NCI-H1436 (cell line): ENCODE measurements around the gene LFNG.

Experiments used
- DNase-seq: peaks from one replicate; lab custom pipeline; 2025; lab: John Stamatoyannopoulos, UW

The LFNG gene

DNA sequence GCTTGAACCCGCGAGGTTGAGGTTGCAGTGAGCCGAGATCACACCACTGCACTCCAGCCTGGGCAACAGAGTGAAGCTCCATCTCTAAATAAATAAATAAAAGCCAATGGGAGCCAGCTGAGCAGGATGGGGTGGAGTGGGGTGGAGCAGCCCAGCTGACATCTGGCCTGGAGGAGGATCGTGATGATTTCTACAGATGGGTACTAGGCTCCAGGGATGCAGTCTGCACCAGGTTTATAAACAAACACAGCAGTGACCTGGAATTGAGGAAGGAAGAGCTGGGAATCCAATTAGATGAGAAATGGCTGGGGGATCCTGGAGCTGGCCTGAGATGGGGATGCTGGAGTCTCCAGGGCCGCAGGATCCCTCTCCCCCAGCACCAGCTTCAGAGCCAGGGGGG is 36.1 kb upstream of the LFNG start:
- DNase-seq = no peak

DNA sequence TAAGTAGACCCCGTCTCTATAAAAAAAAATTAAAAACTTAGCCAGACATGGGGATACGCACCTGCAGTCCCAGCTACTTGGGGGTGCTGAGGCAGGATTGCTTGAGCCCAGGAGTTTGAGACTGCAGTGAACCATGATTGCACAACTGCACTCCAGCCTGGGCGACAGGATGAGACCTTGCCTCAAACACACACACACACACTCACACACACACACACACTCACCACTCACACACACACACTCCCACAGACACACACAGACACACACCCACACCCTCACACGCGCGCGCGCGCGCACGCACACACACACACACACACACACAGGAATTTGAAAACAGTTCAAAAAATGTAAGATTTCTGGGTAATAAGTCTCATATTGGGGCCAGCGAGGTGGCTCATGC is 34.7 kb upstream of the LFNG start:
- DNase-seq = no peak

GRCh38 chr7:2487586-2488271 is 31.8 kb upstream of the LFNG start:
- DNase-seq = no peak

DNA sequence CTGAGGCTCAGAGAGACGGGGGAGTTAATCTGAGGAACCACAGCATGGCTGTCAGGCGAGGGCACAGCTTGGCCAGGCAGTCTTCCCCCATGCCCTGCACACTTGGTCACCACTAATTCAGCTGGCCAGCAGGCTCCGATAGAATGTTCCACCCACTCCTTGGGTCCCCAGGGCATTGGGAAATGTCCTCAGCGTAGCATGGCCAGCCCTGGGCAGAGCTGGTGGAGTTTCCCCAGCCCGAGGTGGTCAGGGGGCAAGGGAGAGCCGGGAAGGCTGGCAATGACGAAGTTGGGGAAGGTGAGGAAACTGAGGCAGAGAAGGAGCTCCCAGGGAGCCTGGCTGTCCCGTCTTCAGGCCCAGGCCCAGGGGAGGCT is 31.3 kb upstream of the LFNG start:
- DNase-seq = no peak

- DNase-seq = no peak
Observed at GRCh38 chr7:2488681-2489080, 30.9 kb upstream of the LFNG start.

GRCh38 chr7:2490181-2490651 is 29.4 kb upstream of the LFNG start:
- DNase-seq = no peak

DNA sequence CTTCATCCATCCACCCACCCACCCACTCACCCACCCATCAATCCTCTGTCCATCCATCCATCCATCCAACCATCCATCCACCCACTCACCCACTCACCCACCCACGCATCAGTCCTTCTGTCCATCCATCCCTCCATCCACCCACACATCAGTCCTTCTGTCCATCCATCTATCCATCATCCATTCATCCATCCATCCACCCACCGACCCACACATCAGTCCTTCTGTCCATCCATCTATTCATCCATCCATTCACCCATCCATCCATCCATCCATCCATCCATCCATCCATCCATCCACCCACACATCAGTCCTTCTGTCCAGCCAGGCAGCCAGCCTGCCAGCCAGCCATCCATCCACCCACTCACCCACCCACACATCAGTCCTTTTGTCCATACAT is 27.5 kb upstream of the LFNG start:
- no peak for DNase-seq

- no peak for DNase-seq
Observed at GRCh38 chr7:2493205-2494164, 26.1 kb upstream of the LFNG start.

- no peak for DNase-seq
Observed at GRCh38 chr7:2494191-2495130, 25.1 kb upstream of the LFNG start.

GRCh38 chr7:2495418-2496299 is 23.9 kb upstream of the LFNG start:
- no peak for DNase-seq

- no peak for DNase-seq
Observed at GRCh38 chr7:2496375-2496774, 23.2 kb upstream of the LFNG start.

GRCh38 chr7:2497065-2497464 is 22.5 kb upstream of the LFNG start:
- DNase-seq = no peak

GRCh38 chr7:2497500-2498336 is 21.9 kb upstream of the LFNG start:
- DNase-seq = no peak

DNA sequence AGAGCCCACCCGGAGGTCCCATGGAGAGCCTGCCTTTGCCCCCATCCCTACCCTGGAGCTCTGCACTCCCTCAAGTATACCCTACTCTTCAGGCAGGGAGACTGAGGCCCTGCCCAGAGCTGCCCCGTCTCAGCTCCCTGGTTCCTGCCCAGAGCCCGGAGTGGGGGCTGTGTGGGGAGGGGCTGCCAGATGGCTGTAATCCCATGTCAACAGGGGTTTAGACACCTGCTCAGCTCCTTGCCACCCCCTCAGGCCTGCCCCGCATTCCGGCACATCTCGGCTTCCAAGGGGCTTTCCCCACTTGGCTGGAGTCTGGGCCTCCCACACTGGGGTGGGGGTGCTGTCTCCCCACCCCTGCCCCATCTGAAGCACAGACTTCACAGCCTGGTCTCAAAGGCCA is 20.9 kb upstream of the LFNG start:
- DNase-seq = no peak

DNA sequence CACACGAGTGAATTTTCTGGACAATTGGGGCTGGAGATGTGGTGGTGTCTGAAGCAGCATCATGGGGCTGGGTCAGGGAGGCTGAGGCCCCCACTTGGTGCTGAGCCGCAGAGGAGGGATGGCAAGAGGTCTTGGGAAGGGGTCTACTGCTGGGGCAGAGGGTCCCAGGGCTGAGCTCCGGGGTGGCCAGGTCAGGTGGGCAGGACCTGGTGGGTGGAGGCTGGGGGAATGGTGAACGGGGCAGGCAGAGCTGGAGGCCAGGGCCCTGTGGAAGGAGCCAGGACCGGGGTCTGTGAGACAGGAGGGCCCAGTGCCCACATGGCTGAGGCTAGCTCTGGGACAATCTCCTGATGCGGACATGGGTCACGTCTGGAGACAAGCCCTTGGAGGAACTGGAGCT is 20.4 kb upstream of the LFNG start:
- no peak for DNase-seq

- DNase-seq = no peak
Observed at GRCh38 chr7:2499719-2500430, 19.7 kb upstream of the LFNG start.

DNA sequence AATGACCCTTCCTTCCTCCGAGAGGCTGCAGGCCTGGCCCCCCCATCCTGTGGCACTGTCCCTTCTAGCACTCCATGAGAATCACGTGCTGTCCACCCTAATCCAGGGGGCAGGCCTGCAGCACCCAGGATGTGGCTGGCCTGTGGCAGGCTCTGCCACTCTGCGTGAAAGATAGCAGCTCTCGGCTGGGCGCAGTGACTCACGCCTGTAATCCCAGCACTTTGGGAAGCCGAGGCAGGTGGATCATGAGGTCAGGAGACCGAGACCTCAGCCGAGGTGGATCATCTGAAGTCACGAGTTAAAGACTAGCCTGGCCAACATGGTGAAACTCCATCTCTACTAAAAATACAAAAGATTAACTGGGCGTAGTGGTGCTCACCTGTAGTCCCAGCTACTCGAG is 18.9 kb upstream of the LFNG start:
- no peak for DNase-seq

DNA sequence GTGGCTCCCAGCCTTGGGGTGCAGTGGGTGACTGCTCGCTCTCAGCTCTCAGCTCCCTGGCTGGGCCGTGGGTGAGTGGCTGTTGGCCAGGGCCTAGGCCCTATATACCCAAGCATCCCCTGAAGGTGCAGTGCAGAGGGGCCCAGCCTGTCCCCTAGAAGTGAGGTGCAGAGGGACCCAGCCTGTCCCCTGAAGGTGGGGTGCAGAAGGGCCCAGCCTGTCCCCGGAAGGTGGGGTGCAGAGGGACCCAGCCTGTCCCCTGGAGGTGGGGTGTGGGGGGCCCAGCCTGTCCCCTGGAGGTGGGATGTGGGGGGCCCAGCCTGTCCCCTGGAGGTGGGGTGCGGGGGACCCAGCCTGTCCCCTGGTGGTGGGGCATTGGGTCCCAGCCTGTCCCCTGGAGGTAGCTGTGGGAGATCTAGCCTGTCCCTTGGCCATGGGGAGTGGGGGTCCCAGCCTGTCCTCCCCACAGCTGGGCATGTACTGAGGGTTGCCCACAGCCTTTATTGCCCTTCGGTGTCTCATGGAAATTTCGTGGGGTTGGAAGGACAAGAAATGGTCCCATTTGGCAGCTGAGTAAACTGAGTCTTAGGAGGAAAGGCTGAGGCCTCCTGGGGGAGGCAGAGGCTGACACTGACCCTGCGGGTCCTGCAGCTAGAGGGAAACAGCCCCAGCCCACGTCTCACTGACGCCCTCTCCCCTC is 17.5 kb upstream of the LFNG start:
- DNase-seq = no peak

DNA sequence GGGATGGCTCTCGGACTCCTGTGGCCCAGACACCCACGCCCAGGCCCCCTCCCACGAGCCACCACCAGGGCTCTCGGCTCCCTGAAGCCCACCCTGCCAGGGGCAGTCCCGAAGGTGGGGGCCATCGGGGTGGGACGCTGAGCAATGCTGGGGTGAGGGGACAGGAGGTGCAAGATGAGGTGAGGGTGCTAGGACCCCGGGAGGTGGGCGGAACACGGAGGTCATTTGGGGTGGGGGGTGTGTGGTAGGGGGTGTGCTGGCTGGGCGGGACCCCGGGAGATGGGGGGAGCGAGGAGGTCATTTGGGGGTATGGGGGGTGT is 17.0 kb upstream of the LFNG start:
- DNase-seq = no peak
